Stimulated activated CD4-positive, alpha-beta T cell treated with anti-CD3 and anti-CD28 coated beads, Interleukin-15, amount 100 ng/mL, for 24 hours (primary cell): ENCODE results near the gene SH3RF3.

ENCODE experiments used
- DNase-seq: peaks from one replicate; pipeline ENCODE4 v3.0.0-alpha.2; 2020

Gene SH3RF3

GRCh38 chr2:109447251-109447661 lies 318.3 kb downstream of the SH3RF3 start:
- DNase-seq: no peak

- DNase-seq: no peak
These were observed 318.8 kb downstream of the SH3RF3 start for GRCh38 chr2:109447776-109448175.

- DNase-seq: no peak
These were observed 319.2 kb downstream of the SH3RF3 start for GRCh38 chr2:109448207-109448606.

GRCh38 chr2:109448946-109449788 lies 320.2 kb downstream of the SH3RF3 start:
- DNase-seq: no peak

GRCh38 chr2:109450574-109451273 lies 321.7 kb downstream of the SH3RF3 start:
- DNase-seq: no peak

GRCh38 chr2:109451671-109452070 lies 322.7 kb downstream of the SH3RF3 start:
- DNase-seq: no peak

- DNase-seq: no peak
These were observed 323.6 kb downstream of the SH3RF3 start for GRCh38 chr2:109452318-109453305.

GRCh38 chr2:109453371-109453995 lies 324.5 kb downstream of the SH3RF3 start:
- DNase-seq: no peak

GRCh38 chr2:109454304-109454703 lies 325.3 kb downstream of the SH3RF3 start:
- no peak for DNase-seq

- no peak for DNase-seq
These were observed 325.9 kb downstream of the SH3RF3 start for GRCh38 chr2:109454765-109455394.

GRCh38 chr2:109455731-109456691 lies 327.0 kb downstream of the SH3RF3 start:
- DNase-seq: no peak

GRCh38 chr2:109456776-109457175 lies 327.8 kb downstream of the SH3RF3 start:
- DNase-seq: no peak

GRCh38 chr2:109457366-109457765 lies 328.4 kb downstream of the SH3RF3 start:
- DNase-seq: no peak

GRCh38 chr2:109457794-109458193 lies 328.8 kb downstream of the SH3RF3 start:
- no peak for DNase-seq

GRCh38 chr2:109458512-109458911 lies 329.5 kb downstream of the SH3RF3 start:
- DNase-seq: no peak

- no peak for DNase-seq
These were observed 330.5 kb downstream of the SH3RF3 start for GRCh38 chr2:109459485-109459884.

GRCh38 chr2:109460553-109461324 lies 331.7 kb downstream of the SH3RF3 start:
- DNase-seq: no peak

- no peak for DNase-seq
These were observed 334.2 kb downstream of the SH3RF3 start for GRCh38 chr2:109463236-109463635.

- DNase-seq: no peak
These were observed 334.9 kb downstream of the SH3RF3 start for GRCh38 chr2:109463891-109464290.
